Measurements from ENCODE around the gene HAPSTR1. TPM values are rescaled to one million over a fixed set of nuclear protein-coding genes. Genes with fewer than 3 reads are reported as not detected.

Gene HAPSTR1
- total RNA-seq, 1 donor, result 93.4 TPM

DNA sequence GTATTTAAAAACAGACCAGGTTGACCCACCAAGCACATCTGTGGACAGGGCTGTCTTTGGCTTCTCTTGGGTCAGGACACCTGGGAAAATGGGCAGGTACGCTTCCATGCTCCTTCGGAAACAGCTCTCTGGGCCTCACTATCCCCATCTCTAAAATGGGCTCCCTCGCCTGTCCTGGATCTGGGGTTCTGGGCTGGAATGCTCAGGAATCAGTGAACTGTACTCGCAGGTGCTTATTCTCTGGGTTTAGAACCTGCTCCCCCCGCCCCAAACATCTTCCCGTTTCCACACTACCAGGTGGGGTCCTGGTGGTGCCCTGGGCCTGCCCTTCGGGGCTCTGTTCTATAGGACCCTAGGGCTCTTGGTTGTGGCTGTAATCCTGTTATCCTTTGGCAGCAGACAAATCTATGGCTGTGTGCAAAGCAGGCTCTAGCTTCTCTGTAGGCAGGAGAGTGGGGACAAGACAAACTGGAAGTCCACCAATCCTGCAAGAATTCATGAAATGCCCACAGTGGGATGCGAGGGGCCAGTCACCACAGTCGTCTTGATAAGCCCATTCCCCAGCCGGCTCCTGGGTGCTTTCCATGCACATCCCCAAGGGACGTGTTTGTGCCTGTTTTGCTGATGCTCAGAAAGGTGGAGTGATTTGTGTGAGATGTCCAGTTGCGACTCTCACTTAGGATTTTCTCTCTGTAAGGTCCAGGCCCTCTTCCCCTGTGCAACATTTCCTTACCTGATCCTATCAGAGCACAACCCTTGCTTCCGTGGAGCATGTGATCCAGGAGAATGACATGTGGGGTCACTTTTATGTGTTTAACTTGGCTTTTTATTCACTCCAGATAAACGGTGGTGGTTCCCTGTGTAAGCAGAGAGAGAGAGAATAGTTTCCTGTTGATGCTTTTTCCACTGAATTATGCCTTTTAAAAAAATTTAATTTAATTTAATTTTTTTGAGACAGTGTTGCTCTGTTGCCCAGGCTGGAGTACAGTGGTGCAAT, 37.2 kb downstream of the HAPSTR1 start:
- TF ChIP-seq, protein P1, sequence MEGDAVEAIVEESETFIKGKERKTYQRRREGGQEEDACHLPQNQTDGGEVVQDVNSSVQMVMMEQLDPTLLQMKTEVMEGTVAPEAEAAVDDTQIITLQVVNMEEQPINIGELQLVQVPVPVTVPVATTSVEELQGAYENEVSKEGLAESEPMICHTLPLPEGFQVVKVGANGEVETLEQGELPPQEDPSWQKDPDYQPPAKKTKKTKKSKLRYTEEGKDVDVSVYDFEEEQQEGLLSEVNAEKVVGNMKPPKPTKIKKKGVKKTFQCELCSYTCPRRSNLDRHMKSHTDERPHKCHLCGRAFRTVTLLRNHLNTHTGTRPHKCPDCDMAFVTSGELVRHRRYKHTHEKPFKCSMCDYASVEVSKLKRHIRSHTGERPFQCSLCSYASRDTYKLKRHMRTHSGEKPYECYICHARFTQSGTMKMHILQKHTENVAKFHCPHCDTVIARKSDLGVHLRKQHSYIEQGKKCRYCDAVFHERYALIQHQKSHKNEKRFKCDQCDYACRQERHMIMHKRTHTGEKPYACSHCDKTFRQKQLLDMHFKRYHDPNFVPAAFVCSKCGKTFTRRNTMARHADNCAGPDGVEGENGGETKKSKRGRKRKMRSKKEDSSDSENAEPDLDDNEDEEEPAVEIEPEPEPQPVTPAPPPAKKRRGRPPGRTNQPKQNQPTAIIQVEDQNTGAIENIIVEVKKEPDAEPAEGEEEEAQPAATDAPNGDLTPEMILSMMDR (IDR thresholded peaks at IDR 0.05; ENCODE audit: extremely low read depth, low read depth, low read length), result no peak

GRCh38 chr16:9134306-9134705, 42.9 kb downstream of the HAPSTR1 start:
- H3K36me3 ChIP-seq (ENCODE audit: insufficient read depth, low read length), result no peaks in the 10 kb centered on the region
- peaks cover 3% of the 10 kb centered on the region for H3K4me1 ChIP-seq (ENCODE audit: insufficient read depth, low read length)
- no peaks in the 10 kb centered on the region for H3K9me3 ChIP-seq (ENCODE audit: low read depth, low read length)
- H3K4me2 ChIP-seq (ENCODE audit: insufficient read depth, low read length), result no peak overlapping the region
- H4K20me1 ChIP-seq (ENCODE audit: insufficient read depth, low read length), result peaks cover 11% of the 10 kb centered on the region
- H2AFZ ChIP-seq (ENCODE audit: low read length), result no peak overlapping the region
- TF ChIP-seq, protein P1 (IDR thresholded peaks at IDR 0.05; ENCODE audit: extremely low read depth, low read depth, low read length), result no peak
- DNase-seq (ENCODE audit: insufficient read length, low spot score, missing footprints), result no peak
- no peaks in the 10 kb centered on the region for H3K79me2 ChIP-seq (ENCODE audit: insufficient read depth, low read length)
- no peak overlapping the region for H3K27ac ChIP-seq (ENCODE audit: low read depth, low read length)
- H3K4me3 ChIP-seq (ENCODE audit: insufficient read depth, low read length), result no peak overlapping the region
- H3K27me3 ChIP-seq (ENCODE audit: insufficient read depth, low read length), result no peaks in the 10 kb centered on the region

More for the DNA sequence above, 37.2 kb downstream of the HAPSTR1 start:
- no peaks in the 10 kb centered on the region for H3K27me3 ChIP-seq (ENCODE audit: insufficient read depth, low read length)
- no peaks in the 10 kb centered on the region for H3K9me3 ChIP-seq (ENCODE audit: low read depth, low read length)
- no peak for DNase-seq (ENCODE audit: insufficient read length, low spot score, missing footprints)
- H3K79me2 ChIP-seq (ENCODE audit: insufficient read depth, low read length), result peaks cover 41% of the 10 kb centered on the region
- H3K4me3 ChIP-seq (ENCODE audit: insufficient read depth, low read length), result no peak overlapping the region
- peaks cover 6% of the 10 kb centered on the region for H3K36me3 ChIP-seq (ENCODE audit: insufficient read depth, low read length)
- peaks cover 26% of the 10 kb centered on the region for H3K4me1 ChIP-seq (ENCODE audit: insufficient read depth, low read length)
- H4K20me1 ChIP-seq (ENCODE audit: insufficient read depth, low read length), result peaks cover 46% of the 10 kb centered on the region
- peak overlapping the region; percentile 48 for H3K4me2 ChIP-seq (ENCODE audit: insufficient read depth, low read length)
- peak overlapping the region; percentile 85 for H3K27ac ChIP-seq (ENCODE audit: low read depth, low read length)
- no peak overlapping the region for H2AFZ ChIP-seq (ENCODE audit: low read length)

GRCh38 chr16:9134739-9135138, 43.3 kb downstream of the HAPSTR1 start:
- Histone ChIP-seq H3K9me3 (ENCODE audit: low read depth, low read length) (no peaks in the 10 kb centered on the region), H3K27me3 (ENCODE audit: insufficient read depth, low read length) (no peaks in the 10 kb centered on the region), H4K20me1 (ENCODE audit: insufficient read depth, low read length) (peaks cover 11% of the 10 kb centered on the region), H3K4me1 (ENCODE audit: insufficient read depth, low read length) (peaks cover 3% of the 10 kb centered on the region), H3K36me3 (ENCODE audit: insufficient read depth, low read length) (no peaks in the 10 kb centered on the region), H3K4me3 (ENCODE audit: insufficient read depth, low read length) (no peak overlapping the region), H3K27ac (ENCODE audit: low read depth, low read length) (no peak overlapping the region), H3K79me2 (ENCODE audit: insufficient read depth, low read length) (no peaks in the 10 kb centered on the region), H2AFZ (ENCODE audit: low read length) (no peak overlapping the region), H3K4me2 (ENCODE audit: insufficient read depth, low read length) (no peak overlapping the region)
- DNase-seq (ENCODE audit: insufficient read length, low spot score, missing footprints), result peak; percentile 58
- TF ChIP-seq, protein P1 (IDR thresholded peaks at IDR 0.05; ENCODE audit: extremely low read depth, low read depth, low read length), result peak; percentile 54

GRCh38 chr16:9135797-9136196, 44.4 kb downstream of the HAPSTR1 start:
- TF ChIP-seq, protein P1 (IDR thresholded peaks at IDR 0.05; ENCODE audit: extremely low read depth, low read depth, low read length), result no peak
- Histone ChIP-seq H3K79me2 (ENCODE audit: insufficient read depth, low read length) (no peaks in the 10 kb centered on the region), H4K20me1 (ENCODE audit: insufficient read depth, low read length) (peaks cover 11% of the 10 kb centered on the region), H3K4me1 (ENCODE audit: insufficient read depth, low read length) (peaks cover 3% of the 10 kb centered on the region), H3K27ac (ENCODE audit: low read depth, low read length) (no peak overlapping the region), H3K4me3 (ENCODE audit: insufficient read depth, low read length) (no peak overlapping the region), H2AFZ (ENCODE audit: low read length) (no peak overlapping the region), H3K27me3 (ENCODE audit: insufficient read depth, low read length) (no peaks in the 10 kb centered on the region), H3K4me2 (ENCODE audit: insufficient read depth, low read length) (no peak overlapping the region), H3K9me3 (ENCODE audit: low read depth, low read length) (no peaks in the 10 kb centered on the region), H3K36me3 (ENCODE audit: insufficient read depth, low read length) (no peaks in the 10 kb centered on the region)
- DNase-seq (ENCODE audit: insufficient read length, low spot score, missing footprints), result no peak
